ENCODE results near the gene GET3.

DNA sequence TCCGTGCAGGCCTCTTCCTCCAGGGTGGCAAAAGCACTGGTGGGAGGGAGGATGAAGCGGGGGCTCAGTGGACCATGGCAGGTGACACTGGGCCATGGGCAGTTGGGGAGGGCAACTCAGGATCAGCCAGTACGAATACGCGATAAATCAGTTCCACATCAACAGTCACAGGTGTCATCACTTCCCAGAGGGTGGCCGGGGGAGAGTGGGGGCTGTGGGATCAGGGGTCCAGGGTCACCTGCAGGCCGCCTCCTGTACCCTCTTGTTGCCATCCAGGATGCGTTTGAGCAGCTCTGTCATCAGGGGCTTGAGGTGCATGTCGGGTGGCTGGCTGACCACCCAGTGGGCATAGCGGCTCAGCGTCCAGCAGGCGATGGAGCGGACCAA, 31.0 kb upstream of the GET3 start:
- TF ChIP-seq SMC3 (IDR thresholded peaks at IDR 0.05; ENCODE audit: low read depth, low read length) = no peak
- TF ChIP-seq POLR2A (IDR thresholded peaks at IDR 0.05; ENCODE audit: low read depth, low read length) = no peak
- TF ChIP-seq CEBPB (IDR thresholded peaks at IDR 0.05; ENCODE audit: low read depth, low read length) = no peak
- TF ChIP-seq, protein P1, sequence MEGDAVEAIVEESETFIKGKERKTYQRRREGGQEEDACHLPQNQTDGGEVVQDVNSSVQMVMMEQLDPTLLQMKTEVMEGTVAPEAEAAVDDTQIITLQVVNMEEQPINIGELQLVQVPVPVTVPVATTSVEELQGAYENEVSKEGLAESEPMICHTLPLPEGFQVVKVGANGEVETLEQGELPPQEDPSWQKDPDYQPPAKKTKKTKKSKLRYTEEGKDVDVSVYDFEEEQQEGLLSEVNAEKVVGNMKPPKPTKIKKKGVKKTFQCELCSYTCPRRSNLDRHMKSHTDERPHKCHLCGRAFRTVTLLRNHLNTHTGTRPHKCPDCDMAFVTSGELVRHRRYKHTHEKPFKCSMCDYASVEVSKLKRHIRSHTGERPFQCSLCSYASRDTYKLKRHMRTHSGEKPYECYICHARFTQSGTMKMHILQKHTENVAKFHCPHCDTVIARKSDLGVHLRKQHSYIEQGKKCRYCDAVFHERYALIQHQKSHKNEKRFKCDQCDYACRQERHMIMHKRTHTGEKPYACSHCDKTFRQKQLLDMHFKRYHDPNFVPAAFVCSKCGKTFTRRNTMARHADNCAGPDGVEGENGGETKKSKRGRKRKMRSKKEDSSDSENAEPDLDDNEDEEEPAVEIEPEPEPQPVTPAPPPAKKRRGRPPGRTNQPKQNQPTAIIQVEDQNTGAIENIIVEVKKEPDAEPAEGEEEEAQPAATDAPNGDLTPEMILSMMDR (conservative IDR thresholded peaks at IDR 0.05; ENCODE audit: low read depth, low read length) = no peak
- TF ChIP-seq MAZ (IDR thresholded peaks at IDR 0.05; ENCODE audit: borderline replicate concordance, low read depth, low read length) = no peak
- no peak for TF ChIP-seq RCOR1 (IDR thresholded peaks at IDR 0.05; ENCODE audit: insufficient replicate concordance, low read length)
- no peak for TF ChIP-seq RFX5 (IDR thresholded peaks at IDR 0.05; ENCODE audit: low read depth, low read length)
- TF ChIP-seq ELK1 (IDR thresholded peaks at IDR 0.05; ENCODE audit: borderline replicate concordance, low read depth, low read length) = no peak
- no peak for TF ChIP-seq RAD21 (IDR thresholded peaks at IDR 0.05; ENCODE audit: low read length)
- no peak for TF ChIP-seq MAFK (IDR thresholded peaks at IDR 0.05; ENCODE audit: low read depth, low read length)
